ENCODE results near the gene HTRA1. TPM values are rescaled to one million over a fixed set of nuclear protein-coding genes. Genes with fewer than 3 reads are reported as not detected.

HTRA1 gene
- polyA plus RNA-seq, 1 donor from 2014 or later = 1.4 TPM

DNA sequence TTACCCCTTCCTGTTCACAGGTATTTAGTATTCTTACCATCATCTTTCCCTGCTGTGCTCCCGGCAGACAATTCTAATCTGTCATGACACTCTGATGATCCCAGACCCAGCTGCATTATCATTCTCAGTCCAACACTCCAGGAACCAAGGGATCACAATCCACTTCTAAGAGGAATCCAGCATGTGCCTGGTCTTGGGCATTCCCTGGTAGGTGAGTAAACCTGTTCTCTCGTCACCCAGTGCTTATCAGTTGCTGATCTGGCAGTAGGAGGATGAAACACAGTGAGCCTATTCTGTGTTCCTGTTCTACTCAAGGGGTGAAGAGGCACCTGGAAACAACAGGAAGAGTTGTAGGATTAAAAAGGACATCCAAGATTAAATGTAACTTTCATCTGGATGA lies 97.9 kb downstream of the HTRA1 start:
- H3K4me3 ChIP-seq (ENCODE audit: low read length) = no peak overlapping the region

DNA sequence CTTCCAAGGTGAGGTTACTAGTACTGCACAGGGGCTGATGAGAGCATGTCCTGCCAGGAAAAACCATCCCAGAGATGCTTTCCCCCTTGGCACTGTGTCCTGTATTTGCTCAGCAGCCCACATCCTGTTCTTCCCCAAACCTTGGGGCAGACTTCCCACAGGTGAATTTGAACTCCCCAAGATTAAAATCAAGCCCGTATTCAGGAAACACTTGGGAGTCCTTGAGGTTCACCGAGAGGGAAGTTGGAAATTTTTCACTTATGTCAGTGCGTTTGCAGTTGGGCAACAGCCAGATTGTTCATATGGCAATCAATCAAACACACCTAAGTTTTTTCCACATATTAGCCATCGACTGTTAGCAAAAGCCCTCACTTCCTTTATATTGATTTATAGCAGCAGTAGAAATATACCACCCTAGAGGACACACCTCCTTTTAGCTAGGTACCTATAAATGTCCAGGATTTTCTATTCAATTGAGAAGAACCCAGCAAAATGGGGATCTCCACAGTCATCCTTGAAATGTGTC lies 99.0 kb downstream of the HTRA1 start, which contains the start of gene DMBT1:
Gene DMBT1 (plus strand): TSS at position 476 of the 526 bp plus-strand sequence. CDS start 17 bp downstream, at position 493.
- no peaks in the 10 kb centered on the region for H3K9me2 ChIP-seq (ENCODE audit: insufficient read depth, low read length)
- no peak within 1 kb of the TSS for H3K4me3 ChIP-seq (ENCODE audit: low read length)
- no peak within 1 kb of the TSS for H2AFZ ChIP-seq (ENCODE audit: low read depth, low read length)
- TF ChIP-seq SMC3 (conservative IDR thresholded peaks at IDR 0.05; ENCODE audit: poor library complexity) (no peak), EP300 (conservative IDR thresholded peaks at IDR 0.05; ENCODE audit: poor library complexity, severe bottlenecking) (no peak), MXI1 (conservative IDR thresholded peaks at IDR 0.05; ENCODE audit: poor library complexity, severe bottlenecking) (no peak), POLR2AphosphoS5 (IDR thresholded peaks at IDR 0.05) (no peak), TAF1 (IDR thresholded peaks at IDR 0.05; ENCODE audit: low read depth) (no peak), EZH2 (IDR thresholded peaks at IDR 0.05; ENCODE audit: borderline replicate concordance, insufficient read depth, low read length, poor library complexity, severe bottlenecking) (no peak), RAD21 (conservative IDR thresholded peaks at IDR 0.05) (no peak)
- TF ChIP-seq, protein P1, sequence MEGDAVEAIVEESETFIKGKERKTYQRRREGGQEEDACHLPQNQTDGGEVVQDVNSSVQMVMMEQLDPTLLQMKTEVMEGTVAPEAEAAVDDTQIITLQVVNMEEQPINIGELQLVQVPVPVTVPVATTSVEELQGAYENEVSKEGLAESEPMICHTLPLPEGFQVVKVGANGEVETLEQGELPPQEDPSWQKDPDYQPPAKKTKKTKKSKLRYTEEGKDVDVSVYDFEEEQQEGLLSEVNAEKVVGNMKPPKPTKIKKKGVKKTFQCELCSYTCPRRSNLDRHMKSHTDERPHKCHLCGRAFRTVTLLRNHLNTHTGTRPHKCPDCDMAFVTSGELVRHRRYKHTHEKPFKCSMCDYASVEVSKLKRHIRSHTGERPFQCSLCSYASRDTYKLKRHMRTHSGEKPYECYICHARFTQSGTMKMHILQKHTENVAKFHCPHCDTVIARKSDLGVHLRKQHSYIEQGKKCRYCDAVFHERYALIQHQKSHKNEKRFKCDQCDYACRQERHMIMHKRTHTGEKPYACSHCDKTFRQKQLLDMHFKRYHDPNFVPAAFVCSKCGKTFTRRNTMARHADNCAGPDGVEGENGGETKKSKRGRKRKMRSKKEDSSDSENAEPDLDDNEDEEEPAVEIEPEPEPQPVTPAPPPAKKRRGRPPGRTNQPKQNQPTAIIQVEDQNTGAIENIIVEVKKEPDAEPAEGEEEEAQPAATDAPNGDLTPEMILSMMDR (IDR thresholded peaks at IDR 0.05; ENCODE audit: poor library complexity, severe bottlenecking) = no peak
- TF ChIP-seq, protein P2, sequence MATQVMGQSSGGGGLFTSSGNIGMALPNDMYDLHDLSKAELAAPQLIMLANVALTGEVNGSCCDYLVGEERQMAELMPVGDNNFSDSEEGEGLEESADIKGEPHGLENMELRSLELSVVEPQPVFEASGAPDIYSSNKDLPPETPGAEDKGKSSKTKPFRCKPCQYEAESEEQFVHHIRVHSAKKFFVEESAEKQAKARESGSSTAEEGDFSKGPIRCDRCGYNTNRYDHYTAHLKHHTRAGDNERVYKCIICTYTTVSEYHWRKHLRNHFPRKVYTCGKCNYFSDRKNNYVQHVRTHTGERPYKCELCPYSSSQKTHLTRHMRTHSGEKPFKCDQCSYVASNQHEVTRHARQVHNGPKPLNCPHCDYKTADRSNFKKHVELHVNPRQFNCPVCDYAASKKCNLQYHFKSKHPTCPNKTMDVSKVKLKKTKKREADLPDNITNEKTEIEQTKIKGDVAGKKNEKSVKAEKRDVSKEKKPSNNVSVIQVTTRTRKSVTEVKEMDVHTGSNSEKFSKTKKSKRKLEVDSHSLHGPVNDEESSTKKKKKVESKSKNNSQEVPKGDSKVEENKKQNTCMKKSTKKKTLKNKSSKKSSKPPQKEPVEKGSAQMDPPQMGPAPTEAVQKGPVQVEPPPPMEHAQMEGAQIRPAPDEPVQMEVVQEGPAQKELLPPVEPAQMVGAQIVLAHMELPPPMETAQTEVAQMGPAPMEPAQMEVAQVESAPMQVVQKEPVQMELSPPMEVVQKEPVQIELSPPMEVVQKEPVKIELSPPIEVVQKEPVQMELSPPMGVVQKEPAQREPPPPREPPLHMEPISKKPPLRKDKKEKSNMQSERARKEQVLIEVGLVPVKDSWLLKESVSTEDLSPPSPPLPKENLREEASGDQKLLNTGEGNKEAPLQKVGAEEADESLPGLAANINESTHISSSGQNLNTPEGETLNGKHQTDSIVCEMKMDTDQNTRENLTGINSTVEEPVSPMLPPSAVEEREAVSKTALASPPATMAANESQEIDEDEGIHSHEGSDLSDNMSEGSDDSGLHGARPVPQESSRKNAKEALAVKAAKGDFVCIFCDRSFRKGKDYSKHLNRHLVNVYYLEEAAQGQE (IDR thresholded peaks at IDR 0.05; ENCODE audit: borderline replicate concordance) = no peak
- no peaks in the 10 kb centered on the region for H4K20me1 ChIP-seq (ENCODE audit: insufficient read depth)
- no peak within 1 kb of the TSS for H3K4me2 ChIP-seq (ENCODE audit: low read length)
- H3K79me2 ChIP-seq (replicated peaks; ENCODE audit: insufficient read depth, low read length) = no peaks in the 10 kb centered on the region
- no peaks in the 10 kb centered on the region for H3K36me3 ChIP-seq (ENCODE audit: insufficient read depth, low read length)
- H3K9ac ChIP-seq (ENCODE audit: low read length) = no peak within 1 kb of the TSS
- H3K27me3 ChIP-seq (ENCODE audit: insufficient read depth, low read depth, low read length) = no peaks in the 10 kb centered on the region
- no peaks in the 10 kb centered on the region for H3K9me3 ChIP-seq (ENCODE audit: low read length)
- no peaks in the 10 kb centered on the region for H3F3A ChIP-seq (ENCODE audit: insufficient read depth, low read length, poor library complexity, severe bottlenecking)
- no peak within 1 kb of the TSS for H3K27ac ChIP-seq (ENCODE audit: low read length)

More for the DNA sequence above, 97.9 kb downstream of the HTRA1 start:
- Histone ChIP-seq H3K79me2 (replicated peaks; ENCODE audit: insufficient read depth, low read length) (no peaks in the 10 kb centered on the region), H4K20me1 (ENCODE audit: insufficient read depth) (no peaks in the 10 kb centered on the region), H3F3A (ENCODE audit: insufficient read depth, low read length, poor library complexity, severe bottlenecking) (no peaks in the 10 kb centered on the region), H3K27me3 (ENCODE audit: insufficient read depth, low read depth, low read length) (no peaks in the 10 kb centered on the region), H3K27ac (ENCODE audit: low read length) (no peak overlapping the region), H2AFZ (ENCODE audit: low read depth, low read length) (no peak overlapping the region), H3K9me3 (ENCODE audit: low read length) (no peaks in the 10 kb centered on the region), H3K36me3 (ENCODE audit: insufficient read depth, low read length) (no peaks in the 10 kb centered on the region), H3K9me2 (ENCODE audit: insufficient read depth, low read length) (no peaks in the 10 kb centered on the region), H3K4me2 (ENCODE audit: low read length) (no peak overlapping the region), H3K9ac (ENCODE audit: low read length) (no peak overlapping the region)
- no peak for TF ChIP-seq EZH2 (IDR thresholded peaks at IDR 0.05; ENCODE audit: borderline replicate concordance, insufficient read depth, low read length, poor library complexity, severe bottlenecking)
- no peak for TF ChIP-seq EP300 (conservative IDR thresholded peaks at IDR 0.05; ENCODE audit: poor library complexity, severe bottlenecking)
- TF ChIP-seq, protein P2 (IDR thresholded peaks at IDR 0.05; ENCODE audit: borderline replicate concordance) = no peak
- TF ChIP-seq, protein P1 (IDR thresholded peaks at IDR 0.05; ENCODE audit: poor library complexity, severe bottlenecking) = no peak
- no peak for TF ChIP-seq POLR2AphosphoS5 (IDR thresholded peaks at IDR 0.05)
- no peak for TF ChIP-seq RAD21 (conservative IDR thresholded peaks at IDR 0.05)
- no peak for TF ChIP-seq MXI1 (conservative IDR thresholded peaks at IDR 0.05; ENCODE audit: poor library complexity, severe bottlenecking)
- no peak for TF ChIP-seq TAF1 (IDR thresholded peaks at IDR 0.05; ENCODE audit: low read depth)
- TF ChIP-seq SMC3 (conservative IDR thresholded peaks at IDR 0.05; ENCODE audit: poor library complexity) = no peak
